HepG2 (cell line): Measurements from ENCODE around the gene CAV3. TPM values are rescaled to one million over a fixed set of nuclear protein-coding genes. Genes with fewer than 3 reads are reported as not detected.

Source experiments
- CC2D1A ChIP-seq: sonication (generic); formaldehyde crosslinking; IDR thresholded peaks from 2 replicates; pipeline ENCODE4 v1.8.1; 2023; ENCODE audit warnings: mild to moderate bottlenecking, missing genetic modification reagents
- DMAP1 ChIP-seq: IDR thresholded peaks from 2 replicates; pipeline ENCODE4 v1.6.1; 2016
- EHMT2 ChIP-seq: fragments of 200-600 bp; sonication (generic); IDR thresholded peaks from 2 replicates; pipeline ENCODE4 v1.7.0; 2017; ENCODE audit warnings: antibody characterized with exemption, low read depth, low read length, borderline replicate concordance
- GZF1 ChIP-seq: sonication (generic); formaldehyde crosslinking; IDR thresholded peaks from 2 replicates; pipeline ENCODE4 v1.5.1; 2020; ENCODE audit warnings: mild to moderate bottlenecking, missing genetic modification reagents
- NFE2 ChIP-seq: sonication (generic); formaldehyde crosslinking; IDR thresholded peaks from 2 replicates; pipeline ENCODE4 v1.4.0; 2020; ENCODE audit warnings: missing genetic modification reagents
- PAWR ChIP-seq: sonication (generic); formaldehyde crosslinking; IDR thresholded peaks from 2 replicates; pipeline ENCODE4 v1.4.0; 2020; ENCODE audit warnings: missing genetic modification reagents, mild to moderate bottlenecking, borderline replicate concordance
- RFX1 ChIP-seq: fragments of 450-650 bp; IDR thresholded peaks from 2 replicates; pipeline ENCODE4 v1.6.1; 2017
- ZNF253 ChIP-seq: sonication (generic); formaldehyde crosslinking; IDR thresholded peaks from 2 replicates; pipeline ENCODE4 v1.8.0; 2022; ENCODE audit warnings: mild to moderate bottlenecking, missing genetic modification reagents, borderline replicate concordance
- polyA plus RNA-seq, 8 experiments: library from polyadenylated mRNA; depleted of rRNA in 3 of 8; stranded (reverse) in 7 of 8; unstranded in 1 of 8; fragments of >200 nt; fragmentation: Illumina TruSeq in 4 of 8; extraction: Trizol in 4 of 8; gene quantifications; 2 replicates each; pipeline versions ENCODE4 v1.2.1 to v1.2.3, GENCODE V29; 2011 to 2016; ENCODE audit warnings: low read depth in 4 of 8, missing spikeins in 1 of 8, mixed read lengths in 1 of 8; ENCODE audit not compliant: insufficient read depth in 1 of 8
- total RNA-seq, 5 experiments: library from RNA; depleted of rRNA; stranded (reverse); fragments of >200 nt; fragmentation: Illumina TruSeq; extraction: Trizol; gene quantifications; 2 replicates each; pipeline ENCODE4 v1.2.3, GENCODE V29; 2016; ENCODE audit warnings: low read depth in 1 of 5
- TF ChIP-seq, protein P1 (sequence below), 2 experiments: fragments of 450-650 bp in 1 of 2; sonication (generic) in 1 of 2; formaldehyde crosslinking in 1 of 2; IDR thresholded peaks; 2 replicates each; pipeline versions ENCODE4 v1.6.1 to v1.8.0; 2016 to 2022; ENCODE audit warnings: antibody characterized with exemption in 1 of 2, mild to moderate bottlenecking in 1 of 2, missing genetic modification reagents in 1 of 2
- TF ChIP-seq, protein P2 (sequence below): sonication (generic); formaldehyde crosslinking; IDR thresholded peaks from 2 replicates; pipeline ENCODE4 v1.8.0; 2022; ENCODE audit warnings: mild to moderate bottlenecking, missing genetic modification reagents, moderate library complexity
- TF ChIP-seq, protein P3 (sequence below): IDR thresholded peaks from 2 replicates; pipeline ENCODE4 v1.6.1; 2016
- TF ChIP-seq, protein P4 (sequence below): IDR thresholded peaks from 2 replicates; pipeline ENCODE4 v1.6.1; 2016; ENCODE audit warnings: control low read depth
- TF ChIP-seq, protein P5 (sequence below): sonication (generic); formaldehyde crosslinking; IDR thresholded peaks from 2 replicates; pipeline ENCODE4 v1.4.0; 2020; ENCODE audit warnings: missing genetic modification reagents

CAV3 gene
- total and polyA plus RNA-seq, 2 of the 13 experiments (the other 11 are each of a cell fraction or from before 2014, with no cell fraction given): not detected

- TF ChIP-seq, protein P1, sequence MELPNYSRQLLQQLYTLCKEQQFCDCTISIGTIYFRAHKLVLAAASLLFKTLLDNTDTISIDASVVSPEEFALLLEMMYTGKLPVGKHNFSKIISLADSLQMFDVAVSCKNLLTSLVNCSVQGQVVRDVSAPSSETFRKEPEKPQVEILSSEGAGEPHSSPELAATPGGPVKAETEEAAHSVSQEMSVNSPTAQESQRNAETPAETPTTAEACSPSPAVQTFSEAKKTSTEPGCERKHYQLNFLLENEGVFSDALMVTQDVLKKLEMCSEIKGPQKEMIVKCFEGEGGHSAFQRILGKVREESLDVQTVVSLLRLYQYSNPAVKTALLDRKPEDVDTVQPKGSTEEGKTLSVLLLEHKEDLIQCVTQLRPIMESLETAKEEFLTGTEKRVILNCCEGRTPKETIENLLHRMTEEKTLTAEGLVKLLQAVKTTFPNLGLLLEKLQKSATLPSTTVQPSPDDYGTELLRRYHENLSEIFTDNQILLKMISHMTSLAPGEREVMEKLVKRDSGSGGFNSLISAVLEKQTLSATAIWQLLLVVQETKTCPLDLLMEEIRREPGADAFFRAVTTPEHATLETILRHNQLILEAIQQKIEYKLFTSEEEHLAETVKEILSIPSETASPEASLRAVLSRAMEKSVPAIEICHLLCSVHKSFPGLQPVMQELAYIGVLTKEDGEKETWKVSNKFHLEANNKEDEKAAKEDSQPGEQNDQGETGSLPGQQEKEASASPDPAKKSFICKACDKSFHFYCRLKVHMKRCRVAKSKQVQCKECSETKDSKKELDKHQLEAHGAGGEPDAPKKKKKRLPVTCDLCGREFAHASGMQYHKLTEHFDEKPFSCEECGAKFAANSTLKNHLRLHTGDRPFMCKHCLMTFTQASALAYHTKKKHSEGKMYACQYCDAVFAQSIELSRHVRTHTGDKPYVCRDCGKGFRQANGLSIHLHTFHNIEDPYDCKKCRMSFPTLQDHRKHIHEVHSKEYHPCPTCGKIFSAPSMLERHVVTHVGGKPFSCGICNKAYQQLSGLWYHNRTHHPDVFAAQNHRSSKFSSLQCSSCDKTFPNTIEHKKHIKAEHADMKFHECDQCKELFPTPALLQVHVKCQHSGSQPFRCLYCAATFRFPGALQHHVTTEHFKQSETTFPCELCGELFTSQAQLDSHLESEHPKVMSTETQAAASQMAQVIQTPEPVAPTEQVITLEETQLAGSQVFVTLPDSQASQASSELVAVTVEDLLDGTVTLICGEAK (IDR thresholded peaks at IDR 0.05): no peak
- TF ChIP-seq, protein P1 (CRISPR knock-in tag; IDR thresholded peaks at IDR 0.05): no peak
- TF ChIP-seq, protein P2, sequence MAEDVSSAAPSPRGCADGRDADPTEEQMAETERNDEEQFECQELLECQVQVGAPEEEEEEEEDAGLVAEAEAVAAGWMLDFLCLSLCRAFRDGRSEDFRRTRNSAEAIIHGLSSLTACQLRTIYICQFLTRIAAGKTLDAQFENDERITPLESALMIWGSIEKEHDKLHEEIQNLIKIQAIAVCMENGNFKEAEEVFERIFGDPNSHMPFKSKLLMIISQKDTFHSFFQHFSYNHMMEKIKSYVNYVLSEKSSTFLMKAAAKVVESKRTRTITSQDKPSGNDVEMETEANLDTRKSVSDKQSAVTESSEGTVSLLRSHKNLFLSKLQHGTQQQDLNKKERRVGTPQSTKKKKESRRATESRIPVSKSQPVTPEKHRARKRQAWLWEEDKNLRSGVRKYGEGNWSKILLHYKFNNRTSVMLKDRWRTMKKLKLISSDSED (CRISPR knock-in tag): no peak
- no peak for TF ChIP-seq ZNF253 (CRISPR knock-in tag)
- no peak for TF ChIP-seq EHMT2
- TF ChIP-seq RFX1: no peak
- no peak for TF ChIP-seq NFE2 (CRISPR knock-in tag)
- no peak for TF ChIP-seq GZF1 (CRISPR knock-in tag)
- TF ChIP-seq PAWR (CRISPR knock-in tag): no peak
- no peak for TF ChIP-seq CC2D1A
- TF ChIP-seq, protein P3, sequence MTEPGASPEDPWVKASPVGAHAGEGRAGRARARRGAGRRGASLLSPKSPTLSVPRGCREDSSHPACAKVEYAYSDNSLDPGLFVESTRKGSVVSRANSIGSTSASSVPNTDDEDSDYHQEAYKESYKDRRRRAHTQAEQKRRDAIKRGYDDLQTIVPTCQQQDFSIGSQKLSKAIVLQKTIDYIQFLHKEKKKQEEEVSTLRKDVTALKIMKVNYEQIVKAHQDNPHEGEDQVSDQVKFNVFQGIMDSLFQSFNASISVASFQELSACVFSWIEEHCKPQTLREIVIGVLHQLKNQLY (CRISPR knock-in tag): no peak
- TF ChIP-seq, protein P4, sequence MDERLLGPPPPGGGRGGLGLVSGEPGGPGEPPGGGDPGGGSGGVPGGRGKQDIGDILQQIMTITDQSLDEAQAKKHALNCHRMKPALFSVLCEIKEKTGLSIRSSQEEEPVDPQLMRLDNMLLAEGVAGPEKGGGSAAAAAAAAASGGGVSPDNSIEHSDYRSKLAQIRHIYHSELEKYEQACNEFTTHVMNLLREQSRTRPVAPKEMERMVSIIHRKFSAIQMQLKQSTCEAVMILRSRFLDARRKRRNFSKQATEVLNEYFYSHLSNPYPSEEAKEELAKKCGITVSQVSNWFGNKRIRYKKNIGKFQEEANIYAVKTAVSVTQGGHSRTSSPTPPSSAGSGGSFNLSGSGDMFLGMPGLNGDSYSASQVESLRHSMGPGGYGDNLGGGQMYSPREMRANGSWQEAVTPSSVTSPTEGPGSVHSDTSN (CRISPR knock-in tag): no peak
- no peak for TF ChIP-seq DMAP1 (CRISPR knock-in tag)
- TF ChIP-seq, protein P5, sequence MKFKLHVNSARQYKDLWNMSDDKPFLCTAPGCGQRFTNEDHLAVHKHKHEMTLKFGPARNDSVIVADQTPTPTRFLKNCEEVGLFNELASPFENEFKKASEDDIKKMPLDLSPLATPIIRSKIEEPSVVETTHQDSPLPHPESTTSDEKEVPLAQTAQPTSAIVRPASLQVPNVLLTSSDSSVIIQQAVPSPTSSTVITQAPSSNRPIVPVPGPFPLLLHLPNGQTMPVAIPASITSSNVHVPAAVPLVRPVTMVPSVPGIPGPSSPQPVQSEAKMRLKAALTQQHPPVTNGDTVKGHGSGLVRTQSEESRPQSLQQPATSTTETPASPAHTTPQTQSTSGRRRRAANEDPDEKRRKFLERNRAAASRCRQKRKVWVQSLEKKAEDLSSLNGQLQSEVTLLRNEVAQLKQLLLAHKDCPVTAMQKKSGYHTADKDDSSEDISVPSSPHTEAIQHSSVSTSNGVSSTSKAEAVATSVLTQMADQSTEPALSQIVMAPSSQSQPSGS (CRISPR knock-in tag): no peak; the same call in 1 of the 2 replicates
These were observed 8.1 kb downstream of the CAV3 start (continued) for GRCh38 chr3:8741581-8742261.
